ENCODE measurements around the gene PCYT2.

DNA sequence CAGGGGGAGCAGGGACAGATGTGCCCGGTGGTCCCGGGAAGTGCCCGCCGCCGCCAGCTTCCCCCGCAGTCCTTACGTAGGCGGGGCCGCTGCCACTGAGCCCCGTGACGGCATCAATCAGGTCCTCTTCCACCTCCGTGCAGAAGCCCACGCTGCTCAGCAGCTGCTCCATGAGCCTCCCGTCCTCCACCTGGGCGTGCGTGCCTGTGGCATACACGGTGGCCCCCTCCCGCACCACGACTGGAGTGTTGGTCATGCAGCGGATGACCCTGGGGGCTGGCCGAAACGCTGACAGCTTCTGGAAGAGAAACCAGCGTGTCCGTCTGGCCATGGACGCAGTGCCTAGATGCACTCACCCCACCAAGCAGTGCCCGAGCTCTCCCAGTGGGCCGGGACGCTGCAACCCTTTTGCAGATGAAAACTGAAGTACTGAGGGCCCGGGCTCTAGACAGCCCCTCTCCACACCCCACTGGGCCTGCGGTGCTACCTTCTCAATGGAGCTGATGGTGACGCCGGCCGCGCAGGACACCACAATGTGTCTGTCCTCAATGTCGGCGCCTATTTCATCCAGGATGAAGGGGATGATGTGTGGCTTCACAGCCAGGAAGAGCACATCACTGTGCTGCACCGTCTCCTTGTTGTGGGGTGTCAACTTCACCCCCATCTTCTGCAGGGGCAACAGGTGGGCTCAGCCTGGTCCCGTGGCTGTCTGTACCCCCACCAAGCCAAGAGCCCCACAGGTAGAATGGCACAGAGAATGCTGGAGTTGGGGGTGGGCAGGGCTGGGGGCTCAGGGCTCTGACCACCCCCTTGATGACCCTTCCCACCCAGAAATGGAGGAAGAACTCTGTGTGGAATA is 23.9 kb upstream of the PCYT2 start:
- TF ChIP-seq, protein P1, sequence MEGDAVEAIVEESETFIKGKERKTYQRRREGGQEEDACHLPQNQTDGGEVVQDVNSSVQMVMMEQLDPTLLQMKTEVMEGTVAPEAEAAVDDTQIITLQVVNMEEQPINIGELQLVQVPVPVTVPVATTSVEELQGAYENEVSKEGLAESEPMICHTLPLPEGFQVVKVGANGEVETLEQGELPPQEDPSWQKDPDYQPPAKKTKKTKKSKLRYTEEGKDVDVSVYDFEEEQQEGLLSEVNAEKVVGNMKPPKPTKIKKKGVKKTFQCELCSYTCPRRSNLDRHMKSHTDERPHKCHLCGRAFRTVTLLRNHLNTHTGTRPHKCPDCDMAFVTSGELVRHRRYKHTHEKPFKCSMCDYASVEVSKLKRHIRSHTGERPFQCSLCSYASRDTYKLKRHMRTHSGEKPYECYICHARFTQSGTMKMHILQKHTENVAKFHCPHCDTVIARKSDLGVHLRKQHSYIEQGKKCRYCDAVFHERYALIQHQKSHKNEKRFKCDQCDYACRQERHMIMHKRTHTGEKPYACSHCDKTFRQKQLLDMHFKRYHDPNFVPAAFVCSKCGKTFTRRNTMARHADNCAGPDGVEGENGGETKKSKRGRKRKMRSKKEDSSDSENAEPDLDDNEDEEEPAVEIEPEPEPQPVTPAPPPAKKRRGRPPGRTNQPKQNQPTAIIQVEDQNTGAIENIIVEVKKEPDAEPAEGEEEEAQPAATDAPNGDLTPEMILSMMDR (IDR thresholded peaks at IDR 0.05), result no peak
- TF ChIP-seq, protein P2, sequence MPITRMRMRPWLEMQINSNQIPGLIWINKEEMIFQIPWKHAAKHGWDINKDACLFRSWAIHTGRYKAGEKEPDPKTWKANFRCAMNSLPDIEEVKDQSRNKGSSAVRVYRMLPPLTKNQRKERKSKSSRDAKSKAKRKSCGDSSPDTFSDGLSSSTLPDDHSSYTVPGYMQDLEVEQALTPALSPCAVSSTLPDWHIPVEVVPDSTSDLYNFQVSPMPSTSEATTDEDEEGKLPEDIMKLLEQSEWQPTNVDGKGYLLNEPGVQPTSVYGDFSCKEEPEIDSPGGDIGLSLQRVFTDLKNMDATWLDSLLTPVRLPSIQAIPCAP (CRISPR knock-in tag; IDR thresholded peaks at IDR 0.05), result no peak
- TF ChIP-seq, protein P3, sequence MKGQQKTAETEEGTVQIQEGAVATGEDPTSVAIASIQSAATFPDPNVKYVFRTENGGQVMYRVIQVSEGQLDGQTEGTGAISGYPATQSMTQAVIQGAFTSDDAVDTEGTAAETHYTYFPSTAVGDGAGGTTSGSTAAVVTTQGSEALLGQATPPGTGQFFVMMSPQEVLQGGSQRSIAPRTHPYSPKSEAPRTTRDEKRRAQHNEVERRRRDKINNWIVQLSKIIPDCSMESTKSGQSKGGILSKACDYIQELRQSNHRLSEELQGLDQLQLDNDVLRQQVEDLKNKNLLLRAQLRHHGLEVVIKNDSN (CRISPR knock-in tag; IDR thresholded peaks at IDR 0.05), result no peak
- TF ChIP-seq, protein P4, sequence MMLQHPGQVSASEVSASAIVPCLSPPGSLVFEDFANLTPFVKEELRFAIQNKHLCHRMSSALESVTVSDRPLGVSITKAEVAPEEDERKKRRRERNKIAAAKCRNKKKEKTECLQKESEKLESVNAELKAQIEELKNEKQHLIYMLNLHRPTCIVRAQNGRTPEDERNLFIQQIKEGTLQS (CRISPR knock-in tag; conservative IDR thresholded peaks at IDR 0.05), result no peak
- TF ChIP-seq, protein P5, sequence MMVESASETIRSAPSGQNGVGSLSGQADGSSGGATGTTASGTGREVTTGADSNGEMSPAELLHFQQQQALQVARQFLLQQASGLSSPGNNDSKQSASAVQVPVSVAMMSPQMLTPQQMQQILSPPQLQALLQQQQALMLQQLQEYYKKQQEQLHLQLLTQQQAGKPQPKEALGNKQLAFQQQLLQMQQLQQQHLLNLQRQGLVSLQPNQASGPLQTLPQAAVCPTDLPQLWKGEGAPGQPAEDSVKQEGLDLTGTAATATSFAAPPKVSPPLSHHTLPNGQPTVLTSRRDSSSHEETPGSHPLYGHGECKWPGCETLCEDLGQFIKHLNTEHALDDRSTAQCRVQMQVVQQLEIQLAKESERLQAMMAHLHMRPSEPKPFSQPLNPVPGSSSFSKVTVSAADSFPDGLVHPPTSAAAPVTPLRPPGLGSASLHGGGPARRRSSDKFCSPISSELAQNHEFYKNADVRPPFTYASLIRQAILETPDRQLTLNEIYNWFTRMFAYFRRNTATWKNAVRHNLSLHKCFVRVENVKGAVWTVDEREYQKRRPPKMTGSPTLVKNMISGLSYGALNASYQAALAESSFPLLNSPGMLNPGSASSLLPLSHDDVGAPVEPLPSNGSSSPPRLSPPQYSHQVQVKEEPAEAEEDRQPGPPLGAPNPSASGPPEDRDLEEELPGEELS (CRISPR knock-in tag; IDR thresholded peaks at IDR 0.05), result no peak
- TF ChIP-seq RELA (CRISPR knock-in tag; IDR thresholded peaks at IDR 0.05; ENCODE audit: borderline replicate concordance), result no peak
- TF ChIP-seq MYBL2 (CRISPR knock-in tag; IDR thresholded peaks at IDR 0.05), result no peak
- TF ChIP-seq FOXJ3 (CRISPR knock-in tag; IDR thresholded peaks at IDR 0.05; ENCODE audit: borderline replicate concordance), result no peak
- TF ChIP-seq IRF2 (CRISPR knock-in tag; IDR thresholded peaks at IDR 0.05; ENCODE audit: borderline replicate concordance, low read depth), result no peak
- TF ChIP-seq SMAD4 (CRISPR knock-in tag; IDR thresholded peaks at IDR 0.05), result no peak
- TF ChIP-seq, protein P6, sequence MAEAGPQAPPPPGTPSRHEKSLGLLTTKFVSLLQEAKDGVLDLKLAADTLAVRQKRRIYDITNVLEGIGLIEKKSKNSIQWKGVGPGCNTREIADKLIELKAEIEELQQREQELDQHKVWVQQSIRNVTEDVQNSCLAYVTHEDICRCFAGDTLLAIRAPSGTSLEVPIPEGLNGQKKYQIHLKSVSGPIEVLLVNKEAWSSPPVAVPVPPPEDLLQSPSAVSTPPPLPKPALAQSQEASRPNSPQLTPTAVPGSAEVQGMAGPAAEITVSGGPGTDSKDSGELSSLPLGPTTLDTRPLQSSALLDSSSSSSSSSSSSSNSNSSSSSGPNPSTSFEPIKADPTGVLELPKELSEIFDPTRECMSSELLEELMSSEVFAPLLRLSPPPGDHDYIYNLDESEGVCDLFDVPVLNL (CRISPR knock-in tag; IDR thresholded peaks at IDR 0.05; ENCODE audit: borderline replicate concordance, low read depth), result no peak
- TF ChIP-seq, protein P7, sequence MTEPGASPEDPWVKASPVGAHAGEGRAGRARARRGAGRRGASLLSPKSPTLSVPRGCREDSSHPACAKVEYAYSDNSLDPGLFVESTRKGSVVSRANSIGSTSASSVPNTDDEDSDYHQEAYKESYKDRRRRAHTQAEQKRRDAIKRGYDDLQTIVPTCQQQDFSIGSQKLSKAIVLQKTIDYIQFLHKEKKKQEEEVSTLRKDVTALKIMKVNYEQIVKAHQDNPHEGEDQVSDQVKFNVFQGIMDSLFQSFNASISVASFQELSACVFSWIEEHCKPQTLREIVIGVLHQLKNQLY (CRISPR knock-in tag; IDR thresholded peaks at IDR 0.05), result no peak
